GM18909 (cell line): ENCODE results near the gene NMNAT2.

Experiments
- ATAC-seq: cut with Tn5 transposase; IDR thresholded peaks from one replicate; pipeline ENCODE4 v1.9.1; 2021; ENCODE audit warnings: mild to moderate bottlenecking; ENCODE audit not compliant: unreplicated experiment, poor library complexity

The NMNAT2 gene

GRCh38 chr1:183319606-183320005, 98.6 kb downstream of the NMNAT2 start:
- no peak for ATAC-seq

GRCh38 chr1:183319051-183319450, 99.1 kb downstream of the NMNAT2 start:
- ATAC-seq: no peak

- peak; percentile 45 for ATAC-seq
Observed at GRCh38 chr1:183318433-183318832, 99.7 kb downstream of the NMNAT2 start.

- no peak for ATAC-seq
Observed at GRCh38 chr1:183315991-183316758, 102.0 kb downstream of the NMNAT2 start.

- ATAC-seq: no peak
Observed at GRCh38 chr1:183313063-183313462, 105.1 kb downstream of the NMNAT2 start.

GRCh38 chr1:183310753-183311479, 107.3 kb downstream of the NMNAT2 start:
- ATAC-seq: no peak

GRCh38 chr1:183308719-183309118, 109.5 kb downstream of the NMNAT2 start:
- no peak for ATAC-seq

GRCh38 chr1:183306317-183307042, 111.7 kb downstream of the NMNAT2 start:
- ATAC-seq: no peak

- ATAC-seq: no peak
Observed at GRCh38 chr1:183304440-183305107, 113.6 kb downstream of the NMNAT2 start.

- ATAC-seq: no peak
Observed at GRCh38 chr1:183303901-183304300, 114.3 kb downstream of the NMNAT2 start.

- ATAC-seq: no peak
Observed at GRCh38 chr1:183303323-183303645, 114.9 kb downstream of the NMNAT2 start.

- no peak for ATAC-seq
Observed at GRCh38 chr1:183302452-183303322, 115.5 kb downstream of the NMNAT2 start.

GRCh38 chr1:183301239-183301638, 116.9 kb downstream of the NMNAT2 start:
- no peak for ATAC-seq

- no peak for ATAC-seq
Observed at GRCh38 chr1:183300828-183301227, 117.4 kb downstream of the NMNAT2 start.

GRCh38 chr1:183300395-183300794, 117.8 kb downstream of the NMNAT2 start:
- ATAC-seq: no peak

GRCh38 chr1:183296782-183297181, 121.4 kb downstream of the NMNAT2 start:
- no peak for ATAC-seq

- ATAC-seq: no peak
Observed at GRCh38 chr1:183295521-183295920, 122.7 kb downstream of the NMNAT2 start.

- no peak for ATAC-seq
Observed at GRCh38 chr1:183293876-183294275, 124.3 kb downstream of the NMNAT2 start.

- ATAC-seq: no peak
Observed at GRCh38 chr1:183293241-183293640, 124.9 kb downstream of the NMNAT2 start.
